ENCODE data around the gene MYH10.

MYH10 gene

GRCh38 chr17:8436844-8437171, 193.7 kb downstream of the MYH10 start:
- no peak for DNase-seq

GRCh38 chr17:8436169-8436843, 194.2 kb downstream of the MYH10 start:
- DNase-seq: peak; percentile 31

GRCh38 chr17:8435245-8436168, 195.0 kb downstream of the MYH10 start, which contains the start of gene NDEL1:
Gene NDEL1, plus strand, starts transcription at chr17:8435884. Its CDS starts 8,388 bp downstream, at chr17:8444272.
- peak; percentile 88 for DNase-seq

GRCh38 chr17:8430966-8431365, 199.6 kb downstream of the MYH10 start:
- no peak for DNase-seq

GRCh38 chr17:8426802-8427201, 203.7 kb downstream of the MYH10 start:
- DNase-seq: no peak

- no peak for DNase-seq
Measured at GRCh38 chr17:8426094-8426720, 204.3 kb downstream of the MYH10 start.

Measured in NCI-H1092 treated with DMSO at 0.1 percent for 48 hours (cell line).